OCI-LY3 (cell line): Measurements from ENCODE around the gene MMADHC.

ENCODE experiments used
- H2AFZ ChIP-seq: fragments of 200-600, 300-600 bp; shearing (Covaris generic); 2 replicates; pipeline ENCODE4 v1.6.0; 2014; ENCODE audit warnings: antibody characterized with exemption, low read depth, low read length
- H3K27ac ChIP-seq: fragments of 200-600, 300-600 bp; sonication (generic); 2 replicates; pipeline ENCODE4 v1.5.1; 2014; ENCODE audit warnings: mild to moderate bottlenecking, low read length, moderate library complexity, mixed read lengths
- H3K27me3 ChIP-seq: fragments of 200-600, 300-600 bp; sonication (generic); 2 replicates; pipeline ENCODE4 v1.6.1; 2014; ENCODE audit warnings: low read depth, low read length, mixed read lengths
- H3K36me3 ChIP-seq: fragments of 200-600, 300-600 bp; sonication (generic); replicated peaks from 2 replicates; pipeline ENCODE3; 2014; ENCODE audit warnings: low read depth, low read length, mixed read lengths
- H3K4me1 ChIP-seq: fragments of 300-600, 200-600 bp; sonication (generic); 2 replicates; pipeline ENCODE4 v1.6.1; 2014; ENCODE audit warnings: low read length, mixed read lengths
- H3K4me2 ChIP-seq: fragments of 200-600, 300-600 bp; sonication (generic); 2 replicates; pipeline ENCODE4 v1.6.1; 2014; ENCODE audit warnings: low read length, mixed read lengths
- H3K4me3 ChIP-seq: fragments of 300-600, 200-600 bp; sonication (generic); 2 replicates; pipeline ENCODE4 v1.5.1; 2014; ENCODE audit warnings: antibody characterized with exemption, mild to moderate bottlenecking, low read length, moderate library complexity
- H3K79me2 ChIP-seq: fragments of 300-600, 200-600 bp; shearing (Covaris generic); 2 replicates; pipeline ENCODE4 v1.6.1; 2014; ENCODE audit warnings: mild to moderate bottlenecking, low read length, mixed read lengths
- H3K9ac ChIP-seq: fragments of 300-600, 200-600 bp; shearing (Covaris generic); 2 replicates; pipeline ENCODE4 v1.6.0; 2014; ENCODE audit warnings: mild to moderate bottlenecking, low read length, moderate library complexity
- H3K9me3 ChIP-seq: fragments of 200-600, 300-600 bp; shearing (Covaris generic); 2 replicates; pipeline ENCODE4 v1.6.1; 2014; ENCODE audit warnings: low read length, mixed read lengths; ENCODE audit not compliant: insufficient read depth
- H4K20me1 ChIP-seq: fragments of 200-600, 300-600 bp; sonication (generic); 2 replicates; pipeline ENCODE4 v1.6.1; 2016; ENCODE audit warnings: low read length, mixed read lengths; ENCODE audit not compliant: insufficient read depth
- CTCF ChIP-seq: fragments of 200-600, 300-600 bp; sonication (generic); IDR thresholded peaks from 2 replicates; pipeline ENCODE4 v1.5.1; 2014; ENCODE audit warnings: antibody characterized with exemption, low read length, low read depth
- EZH2phosphoT487 ChIP-seq: fragments of 200-600 bp; shearing (Covaris generic); IDR thresholded peaks from 2 replicates; pipeline ENCODE4 v1.6.1; 2018; ENCODE audit warnings: antibody characterized with exemption, mixed run types, low read depth

Gene MMADHC

GRCh38 chr2:149617476-149617875 is 29.9 kb upstream of the MMADHC start:
- Histone ChIP-seq H3K4me1 (peaks cover 4% of the 10 kb centered on the region), H3K4me3 (no peak overlapping the region), H3K9me3 (no peaks in the 10 kb centered on the region), H2AFZ (no peak overlapping the region), H3K4me2 (no peak overlapping the region), H3K27me3 (no peaks in the 10 kb centered on the region), H3K36me3 (no peaks in the 10 kb centered on the region), H4K20me1 (no peaks in the 10 kb centered on the region), H3K9ac (no peak overlapping the region), H3K79me2 (no peaks in the 10 kb centered on the region), H3K27ac (no peak overlapping the region)
- no peak for TF ChIP-seq EZH2phosphoT487
- TF ChIP-seq CTCF: no peak

GRCh38 chr2:149616681-149617456 is 29.3 kb upstream of the MMADHC start:
- H3K27ac ChIP-seq: no peak overlapping the region
- H4K20me1 ChIP-seq: no peaks in the 10 kb centered on the region
- no peak overlapping the region for H3K4me2 ChIP-seq
- no peak overlapping the region for H2AFZ ChIP-seq
- TF ChIP-seq CTCF (no peak), EZH2phosphoT487 (no peak)
- no peak overlapping the region for H3K4me3 ChIP-seq
- H3K27me3 ChIP-seq: no peaks in the 10 kb centered on the region
- H3K9me3 ChIP-seq: no peaks in the 10 kb centered on the region
- H3K36me3 ChIP-seq: no peaks in the 10 kb centered on the region
- no peaks in the 10 kb centered on the region for H3K4me1 ChIP-seq
- no peaks in the 10 kb centered on the region for H3K79me2 ChIP-seq
- no peak overlapping the region for H3K9ac ChIP-seq

GRCh38 chr2:149613704-149614103 is 26.1 kb upstream of the MMADHC start:
- no peaks in the 10 kb centered on the region for H3K27me3 ChIP-seq
- no peaks in the 10 kb centered on the region for H3K36me3 ChIP-seq
- no peaks in the 10 kb centered on the region for H3K9me3 ChIP-seq
- no peaks in the 10 kb centered on the region for H3K4me1 ChIP-seq
- no peak overlapping the region for H3K9ac ChIP-seq
- no peak overlapping the region for H2AFZ ChIP-seq
- TF ChIP-seq CTCF: no peak
- no peak for TF ChIP-seq EZH2phosphoT487
- no peak overlapping the region for H3K4me3 ChIP-seq
- no peaks in the 10 kb centered on the region for H4K20me1 ChIP-seq
- no peaks in the 10 kb centered on the region for H3K79me2 ChIP-seq
- no peak overlapping the region for H3K4me2 ChIP-seq
- H3K27ac ChIP-seq: no peak overlapping the region

GRCh38 chr2:149612122-149612521 is 24.5 kb upstream of the MMADHC start:
- Histone ChIP-seq H2AFZ (no peak overlapping the region), H3K36me3 (no peaks in the 10 kb centered on the region), H3K9me3 (no peaks in the 10 kb centered on the region), H3K4me3 (no peak overlapping the region), H4K20me1 (no peaks in the 10 kb centered on the region), H3K4me2 (no peak overlapping the region), H3K27me3 (no peaks in the 10 kb centered on the region), H3K4me1 (no peaks in the 10 kb centered on the region), H3K27ac (no peak overlapping the region), H3K79me2 (no peaks in the 10 kb centered on the region), H3K9ac (no peak overlapping the region)
- TF ChIP-seq EZH2phosphoT487 (no peak), CTCF (no peak)
